PC-3 (cell line): Measurements from ENCODE around the gene CAMK1D. TPM values are rescaled to one million over a fixed set of nuclear protein-coding genes. Genes with fewer than 3 reads are reported as not detected.
A peak's percentile ranks its signal among the peaks of the same experiment; 100 is the strongest.

ENCODE experiments used
- ATAC-seq: fragments of 200-7000 bp; cut with Tn5 transposase; 2 replicates; pipeline ENCODE4 v1.9.1; 2020; ENCODE audit warnings: mild to moderate bottlenecking, moderate library complexity
- BruUV-seq: library from RNA; stranded (reverse); fragments of 400-500 nt; replicated peaks from 2 replicates; lab custom pipeline; 2021; lab: Mats Ljungman, UMichigan
- CTCF ChIA-PET: fragments of 300-600 bp; sonication (Branson Sonifier 250); formaldehyde crosslinking; loops from one replicate; lab custom pipeline; 2022; ENCODE audit warnings: antibody characterized with exemption; lab: Charles Lee
- POLR2A ChIA-PET: fragments of 300-600 bp; sonication (Branson Sonifier 250); formaldehyde crosslinking; loops from one replicate; lab custom pipeline; 2022; ENCODE audit warnings: antibody characterized with exemption; ENCODE audit not compliant: unreplicated experiment; lab: Charles Lee
- DNase-seq: peaks from one replicate; pipeline ENCODE4 v3.0.0-alpha.2; 2015
- H2AFZ ChIP-seq: fragments of 300-600 bp; sonication (generic); 2 replicates; pipeline ENCODE4 v1.6.0; 2016; ENCODE audit warnings: antibody characterized with exemption, low read length
- H3F3A ChIP-seq: fragments of 300-600 bp; sonication (generic); one replicate; pipeline ENCODE4 v1.6.0; 2017; ENCODE audit warnings: antibody characterized with exemption, low read length, control low read depth, mild to moderate bottlenecking; ENCODE audit not compliant: unreplicated experiment
- H3K27ac ChIP-seq: fragments of 300-600 bp; sonication (generic); 2 replicates; pipeline ENCODE4 v1.5.1; 2016; ENCODE audit warnings: mild to moderate bottlenecking, low read length
- H3K27me3 ChIP-seq: fragments of 300-600 bp; sonication (generic); 2 replicates; pipeline ENCODE4 v1.6.1; 2016; ENCODE audit warnings: low read length, mixed read lengths
- H3K36me3 ChIP-seq: fragments of 300-600 bp; sonication (generic); 2 replicates; pipeline ENCODE4 v1.6.1; 2016; ENCODE audit warnings: low read depth, mixed run types, low read length, mixed read lengths
- H3K4me1 ChIP-seq: fragments of 300-600 bp; sonication (generic); 2 replicates; pipeline ENCODE4 v1.5.1; 2016; ENCODE audit warnings: low read length; ENCODE audit not compliant: insufficient read depth
- H3K4me2 ChIP-seq: fragments of 300-600 bp; sonication (generic); 2 replicates; pipeline ENCODE4 v1.6.0; 2016; ENCODE audit warnings: low read length
- H3K4me3 ChIP-seq: fragments of 300-600 bp; sonication (generic); 2 replicates; pipeline ENCODE4 v1.5.1; 2016; ENCODE audit warnings: mild to moderate bottlenecking, low read length, mixed read lengths
- H3K79me2 ChIP-seq: fragments of 300-600 bp; sonication (generic); 2 replicates; pipeline ENCODE4 v1.6.1; 2017; ENCODE audit warnings: low read length, mixed read lengths
- H3K9ac ChIP-seq: fragments of 300-600 bp; sonication (generic); 2 replicates; pipeline ENCODE4 v1.6.0; 2016; ENCODE audit warnings: mild to moderate bottlenecking, low read length
- H3K9me2 ChIP-seq: fragments of 300-600 bp; sonication (generic); replicated peaks from 2 replicates; pipeline ENCODE4 v1.6.1; 2016; ENCODE audit warnings: mixed run types, low read length, mixed read lengths
- H3K9me3 ChIP-seq: fragments of 300-600 bp; sonication (generic); 2 replicates; pipeline ENCODE4 v1.6.1; 2016; ENCODE audit warnings: low read length, mixed read lengths
- H4K20me1 ChIP-seq: fragments of 300-600 bp; sonication (generic); 2 replicates; pipeline ENCODE4 v1.6.1; 2016; ENCODE audit warnings: low read length, mixed read lengths
- CTCF ChIP-seq: fragments of 300-600 bp; sonication (generic); conservative IDR thresholded peaks from 2 replicates; pipeline ENCODE4 v1.5.1; 2017; ENCODE audit warnings: antibody characterized with exemption, low read depth, mild to moderate bottlenecking, low read length
- EZH2 ChIP-seq: fragments of 300-600 bp; sonication (generic); IDR thresholded peaks from one replicate; pipeline ENCODE4 v1.6.1; 2017; ENCODE audit warnings: antibody characterized with exemption, mild to moderate bottlenecking, low read length; ENCODE audit not compliant: unreplicated experiment
- EZH2phosphoT487 ChIP-seq: fragments of 300-600 bp; sonication (generic); IDR thresholded peaks from 2 replicates; pipeline ENCODE4 v1.6.1; 2018; ENCODE audit warnings: mild to moderate bottlenecking, antibody characterized with exemption, low read length, borderline replicate concordance
- intact Hi-C: fragments of 100-400 bp; cut with micrococcal nuclease; formaldehyde crosslinking; loops from 2 replicates; pipeline ENCODE4 v1.9.0; 2023
- total RNA-seq: library from RNA; depleted of rRNA; stranded (reverse); fragments of >200 nt; gene quantifications from 2 replicates; pipeline ENCODE4 v1.2.3, GENCODE V29; 2014

Gene CAMK1D
- total RNA-seq, 1 experiment from 2014 or later = 1.3 TPM

- Histone ChIP-seq H3K4me1 (peaks cover 12% of the 10 kb centered on the region), H3K9me2 (no peaks in the 10 kb centered on the region), H3K4me2 (no peak overlapping the region), H2AFZ (no peak overlapping the region), H3K79me2 (no peaks in the 10 kb centered on the region), H4K20me1 (no peaks in the 10 kb centered on the region), H3K9me3 (no peaks in the 10 kb centered on the region), H3K4me3 (no peak overlapping the region), H3K27me3 (no peaks in the 10 kb centered on the region), H3K9ac (no peak overlapping the region), H3K27ac (no peak overlapping the region), H3F3A (no peaks in the 10 kb centered on the region), H3K36me3 (no peaks in the 10 kb centered on the region)
- CTCF ChIA-PET = no interaction called here
- DNase-seq (no peak), ATAC-seq (no peak)
- intact Hi-C loops = no loop called here
- no peak for TF ChIP-seq EZH2
- no peak for TF ChIP-seq EZH2phosphoT487
- TF ChIP-seq CTCF = no peak
- POLR2A ChIA-PET = no interaction called here
- BruUV-seq = no TSS peak
These were observed 260.1 kb downstream of the CAMK1D start for GRCh38 chr10:12609435-12609834.

GRCh38 chr10:12613136-12613535 is 263.8 kb downstream of the CAMK1D start:
- Histone ChIP-seq H2AFZ (no peak overlapping the region), H3K27me3 (no peaks in the 10 kb centered on the region), H3K9me2 (no peaks in the 10 kb centered on the region), H4K20me1 (no peaks in the 10 kb centered on the region), H3K4me3 (no peak overlapping the region), H3K36me3 (no peaks in the 10 kb centered on the region), H3K9me3 (no peaks in the 10 kb centered on the region), H3K4me1 (peaks cover 10% of the 10 kb centered on the region), H3K79me2 (no peaks in the 10 kb centered on the region), H3K9ac (no peak overlapping the region), H3K27ac (no peak overlapping the region), H3F3A (no peaks in the 10 kb centered on the region), H3K4me2 (no peak overlapping the region)
- BruUV-seq = no TSS peak
- intact Hi-C loops = no loop called here
- TF ChIP-seq EZH2phosphoT487 = no peak
- TF ChIP-seq EZH2 = no peak
- TF ChIP-seq CTCF = no peak
- CTCF ChIA-PET = no interaction called here
- POLR2A ChIA-PET = no interaction called here
- ATAC-seq (no peak), DNase-seq (no peak)

GRCh38 chr10:12614177-12614995 is 265.0 kb downstream of the CAMK1D start:
- Histone ChIP-seq H3K9ac (no peak overlapping the region), H3K27ac (no peak overlapping the region), H3K4me1 (peaks cover 10% of the 10 kb centered on the region), H3F3A (no peaks in the 10 kb centered on the region), H3K9me2 (no peaks in the 10 kb centered on the region), H3K27me3 (no peaks in the 10 kb centered on the region), H3K4me3 (no peak overlapping the region), H3K79me2 (no peaks in the 10 kb centered on the region), H4K20me1 (no peaks in the 10 kb centered on the region), H3K4me2 (no peak overlapping the region), H3K9me3 (no peaks in the 10 kb centered on the region), H2AFZ (no peak overlapping the region), H3K36me3 (no peaks in the 10 kb centered on the region)
- no peak for TF ChIP-seq EZH2
- TF ChIP-seq EZH2phosphoT487 = no peak
- no peak for TF ChIP-seq CTCF
- POLR2A ChIA-PET = no interaction called here
- DNase-seq (no peak), ATAC-seq (peak; percentile 31)
- CTCF ChIA-PET = no interaction called here
- no TSS peak for BruUV-seq
- intact Hi-C loops = no loop called here
